VCaP (cell line): ENCODE measurements around the gene CASP1.

Experiments
- H3K27ac ChIP-seq: fragments of 450-650 bp; 2 replicates; pipeline ENCODE4 v1.5.1; 2017
- CTCF ChIP-seq: fragments of 450-650 bp; conservative IDR thresholded peaks from 2 replicates; pipeline ENCODE4 v1.5.1; 2017; ENCODE audit warnings: mild to moderate bottlenecking, moderate library complexity

Gene CASP1

DNA sequence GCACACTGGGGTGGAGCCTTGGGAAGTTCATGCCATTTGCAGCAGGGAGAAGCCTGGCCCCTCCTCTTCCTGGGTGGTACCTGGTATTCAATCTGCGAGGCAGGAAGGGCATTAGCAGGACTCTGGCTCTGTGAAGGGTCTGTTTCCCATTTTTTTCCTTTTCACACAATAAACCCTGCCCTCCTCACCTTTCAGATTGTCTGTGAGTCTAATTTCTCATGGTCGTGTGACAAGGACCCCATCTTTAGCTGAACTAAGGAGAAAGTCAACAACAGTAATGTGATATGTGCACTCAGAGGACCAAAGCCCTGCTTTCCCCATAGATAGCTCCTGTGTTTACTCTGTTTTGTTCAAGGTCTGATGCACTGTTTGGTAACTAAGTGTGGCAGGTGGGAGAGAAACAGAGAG, 39.9 kb downstream of the CASP1 start:
- H3K27ac ChIP-seq, result no peak overlapping the region
- no peak for TF ChIP-seq CTCF

GRCh38 chr11:104992781-104993180, 42.2 kb downstream of the CASP1 start:
- no peak for TF ChIP-seq CTCF

GRCh38 chr11:104991994-104992393, 43.0 kb downstream of the CASP1 start:
- TF ChIP-seq CTCF, result no peak
- no peak overlapping the region for H3K27ac ChIP-seq

More at GRCh38 chr11:104992781-104993180, 42.2 kb downstream of the CASP1 start:
- no peak overlapping the region for H3K27ac ChIP-seq

DNA sequence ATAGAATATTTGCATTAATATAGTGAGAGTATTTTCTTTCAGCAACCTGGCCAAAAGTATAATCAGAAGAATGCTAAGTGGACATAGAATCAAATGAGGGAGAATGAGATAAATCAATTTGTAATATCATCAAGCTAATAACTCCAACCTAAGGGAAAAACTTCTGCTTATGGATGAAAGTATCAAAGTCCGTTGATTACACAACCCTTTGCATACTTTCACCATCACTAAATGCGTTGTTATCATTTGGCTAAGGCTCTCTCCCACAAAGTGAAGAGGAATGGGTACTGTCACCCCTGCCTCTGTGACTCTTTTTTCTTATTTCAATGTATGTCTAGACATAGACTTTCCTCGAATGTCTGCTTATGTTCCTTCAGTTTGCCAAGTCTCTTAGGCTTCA, 50.1 kb downstream of the CASP1 start:
- no peak overlapping the region for H3K27ac ChIP-seq
- TF ChIP-seq CTCF, result no peak

DNA sequence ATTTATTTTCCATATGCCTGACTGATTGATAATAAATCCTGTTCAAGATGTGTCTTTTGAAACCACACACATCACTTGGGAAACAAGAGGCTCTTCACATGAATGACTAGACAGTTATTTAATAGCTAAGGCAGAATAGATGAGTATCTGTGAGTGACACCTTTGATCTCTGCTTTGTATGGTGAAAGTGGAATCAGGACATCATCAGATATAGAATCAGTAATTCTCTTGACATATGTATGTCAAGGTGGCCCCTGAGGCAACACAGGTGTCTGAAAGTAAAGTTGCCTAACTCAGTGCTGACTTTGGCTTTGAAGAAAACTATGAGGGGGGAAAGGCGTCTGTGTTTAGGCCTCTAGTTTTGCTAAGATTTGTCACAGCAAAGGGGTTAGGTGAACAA, 55.1 kb downstream of the CASP1 start:
- H3K27ac ChIP-seq, result no peak overlapping the region
- TF ChIP-seq CTCF, result no peak
